ENCODE results near the gene FSCN2.

- TF ChIP-seq CREM (CRISPR knock-in tag; IDR thresholded peaks at IDR 0.05) (no peak), NFYB (CRISPR knock-in tag; conservative IDR thresholded peaks at IDR 0.05; ENCODE audit: low read depth) (no peak), USF1 (CRISPR knock-in tag; IDR thresholded peaks at IDR 0.05) (no peak), CREB1 (CRISPR knock-in tag; IDR thresholded peaks at IDR 0.05) (no peak)
- TF ChIP-seq, protein P1, sequence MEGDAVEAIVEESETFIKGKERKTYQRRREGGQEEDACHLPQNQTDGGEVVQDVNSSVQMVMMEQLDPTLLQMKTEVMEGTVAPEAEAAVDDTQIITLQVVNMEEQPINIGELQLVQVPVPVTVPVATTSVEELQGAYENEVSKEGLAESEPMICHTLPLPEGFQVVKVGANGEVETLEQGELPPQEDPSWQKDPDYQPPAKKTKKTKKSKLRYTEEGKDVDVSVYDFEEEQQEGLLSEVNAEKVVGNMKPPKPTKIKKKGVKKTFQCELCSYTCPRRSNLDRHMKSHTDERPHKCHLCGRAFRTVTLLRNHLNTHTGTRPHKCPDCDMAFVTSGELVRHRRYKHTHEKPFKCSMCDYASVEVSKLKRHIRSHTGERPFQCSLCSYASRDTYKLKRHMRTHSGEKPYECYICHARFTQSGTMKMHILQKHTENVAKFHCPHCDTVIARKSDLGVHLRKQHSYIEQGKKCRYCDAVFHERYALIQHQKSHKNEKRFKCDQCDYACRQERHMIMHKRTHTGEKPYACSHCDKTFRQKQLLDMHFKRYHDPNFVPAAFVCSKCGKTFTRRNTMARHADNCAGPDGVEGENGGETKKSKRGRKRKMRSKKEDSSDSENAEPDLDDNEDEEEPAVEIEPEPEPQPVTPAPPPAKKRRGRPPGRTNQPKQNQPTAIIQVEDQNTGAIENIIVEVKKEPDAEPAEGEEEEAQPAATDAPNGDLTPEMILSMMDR (IDR thresholded peaks at IDR 0.05): no peak
Observed at GRCh38 chr17:81547614-81547982, 19.4 kb downstream of the FSCN2 start.
